PFSK-1 (cell line): Measurements from ENCODE around the gene CTIF.

Source experiments
- FOXP2 ChIP-seq: optimal IDR thresholded peaks from 2 replicates; pipeline ENCODE3; 2011; ENCODE audit warnings: borderline replicate concordance, control low read depth, inconsistent platforms; ENCODE audit not compliant: insufficient read depth; ENCODE audit errors: extremely low read length, extremely low read depth
- POLR2AphosphoS5 ChIP-seq: IDR thresholded peaks from 2 replicates; pipeline ENCODE4 v1.6.1; 2012; ENCODE audit warnings: low read depth, mild to moderate bottlenecking, control low read depth, low read length, moderate library complexity
- REST ChIP-seq, 2 experiments: IDR thresholded peaks; 2 replicates each; pipeline versions ENCODE4 v1.6.1 to v1.8.0; 2011 to 2012; ENCODE audit warnings: low read depth in 2 of 2, low read length in 2 of 2, control low read depth in 1 of 2, inconsistent platforms in 1 of 2, mild to moderate bottlenecking in 1 of 2, moderate library complexity in 1 of 2; ENCODE audit not compliant: insufficient read depth in 1 of 2
- SIN3A ChIP-seq: IDR thresholded peaks from 2 replicates; pipeline ENCODE4 v1.6.1; 2012; ENCODE audit warnings: mild to moderate bottlenecking, low read length, moderate library complexity, borderline replicate concordance; ENCODE audit not compliant: insufficient read depth
- TAF1 ChIP-seq: IDR thresholded peaks from 2 replicates; pipeline ENCODE4 v1.6.1; 2012; ENCODE audit warnings: low read length, control low read depth, borderline replicate concordance; ENCODE audit not compliant: insufficient read depth

Gene CTIF

GRCh38 chr18:48809365-48809764 lies 270.5 kb downstream of the CTIF start:
- TF ChIP-seq POLR2AphosphoS5, result no peak
- TF ChIP-seq REST (IDR thresholded peaks at IDR 0.05; ENCODE audit: insufficient read depth in 1 of 2, low read depth in 2 of 2, low read length in 2 of 2), result no peak
- no peak for TF ChIP-seq TAF1
- no peak for TF ChIP-seq SIN3A
- no peak for TF ChIP-seq FOXP2

- no peak for TF ChIP-seq TAF1
- no peak for TF ChIP-seq SIN3A
These were observed 272.0 kb downstream of the CTIF start for GRCh38 chr18:48810805-48811204.

GRCh38 chr18:48811401-48811800 lies 272.6 kb downstream of the CTIF start:
- TF ChIP-seq SIN3A, result no peak
- no peak for TF ChIP-seq REST (IDR thresholded peaks at IDR 0.05; ENCODE audit: insufficient read depth in 1 of 2, low read depth in 2 of 2, low read length in 2 of 2)
- TF ChIP-seq POLR2AphosphoS5, result no peak
- TF ChIP-seq TAF1, result no peak

GRCh38 chr18:48813321-48813720 lies 274.5 kb downstream of the CTIF start:
- no peak for TF ChIP-seq SIN3A
- no peak for TF ChIP-seq FOXP2
- TF ChIP-seq POLR2AphosphoS5, result no peak
- TF ChIP-seq REST (IDR thresholded peaks at IDR 0.05; ENCODE audit: insufficient read depth in 1 of 2, low read depth in 2 of 2, low read length in 2 of 2), result no peak
- TF ChIP-seq TAF1, result no peak

GRCh38 chr18:48813833-48814489 lies 275.1 kb downstream of the CTIF start:
- TF ChIP-seq TAF1 (no peak), FOXP2 (no peak), POLR2AphosphoS5 (no peak), SIN3A (no peak), REST (IDR thresholded peaks at IDR 0.05; ENCODE audit: insufficient read depth in 1 of 2, low read depth in 2 of 2, low read length in 2 of 2) (no peak)
